GM23248 (cell line): ENCODE data around the gene KRTAP19-8. TPM values are rescaled to one million over a fixed set of nuclear protein-coding genes. Genes with fewer than 3 reads are reported as not detected.

Source experiments
- DNase-seq: peaks from one replicate; pipeline ENCODE4 v3.0.0-alpha.2; 2015
- H2AFZ ChIP-seq: fragments of 200-600 bp; sonication (generic); 2 replicates; pipeline ENCODE4 v1.6.1; 2016; ENCODE audit warnings: antibody characterized with exemption
- H3F3A ChIP-seq: fragments of 200-600 bp; sonication (generic); 2 replicates; pipeline ENCODE4 v1.6.1; 2016; ENCODE audit warnings: mild to moderate bottlenecking, antibody characterized with exemption, mixed run types; ENCODE audit not compliant: insufficient read depth
- H3K27ac ChIP-seq: fragments of 200-600 bp; sonication (generic); 2 replicates; pipeline ENCODE4 v1.5.1; 2016; ENCODE audit warnings: mild to moderate bottlenecking
- H3K27me3 ChIP-seq: fragments of 200-600 bp; sonication (generic); replicated peaks from 2 replicates; pipeline ENCODE4 v1.6.1; 2016; ENCODE audit warnings: mild to moderate bottlenecking; ENCODE audit not compliant: insufficient read depth
- H3K36me3 ChIP-seq: fragments of 200-600 bp; sonication (generic); 2 replicates; pipeline ENCODE4 v1.6.1; 2016; ENCODE audit warnings: low read depth, mild to moderate bottlenecking
- H3K4me1 ChIP-seq: fragments of 200-600 bp; sonication (generic); 2 replicates; pipeline ENCODE4 v1.6.1; 2016; ENCODE audit warnings: mild to moderate bottlenecking; ENCODE audit not compliant: insufficient read depth
- H3K4me2 ChIP-seq: fragments of 200-600 bp; sonication (generic); one replicate; pipeline ENCODE4 v1.6.1; 2016; ENCODE audit warnings: mild to moderate bottlenecking; ENCODE audit not compliant: unreplicated experiment
- H3K4me3 ChIP-seq: fragments of 200-600 bp; sonication (generic); 2 replicates; pipeline ENCODE4 v1.5.1; 2016; ENCODE audit warnings: mild to moderate bottlenecking
- H3K79me2 ChIP-seq: fragments of 200-600 bp; sonication (generic); 2 replicates; pipeline ENCODE4 v1.6.1; 2016; ENCODE audit warnings: mild to moderate bottlenecking; ENCODE audit not compliant: insufficient read depth
- H3K9ac ChIP-seq: fragments of 200-600 bp; sonication (generic); 2 replicates; pipeline ENCODE4 v1.6.1; 2016; ENCODE audit warnings: mild to moderate bottlenecking
- H3K9me2 ChIP-seq: fragments of 200-600 bp; sonication (generic); 2 replicates; pipeline ENCODE4 v1.6.1; 2016; ENCODE audit warnings: mixed run types, mild to moderate bottlenecking, moderate library complexity; ENCODE audit not compliant: insufficient read depth
- H3K9me3 ChIP-seq: fragments of 200-600 bp; sonication (generic); one replicate; pipeline ENCODE4 v1.6.1; 2017; ENCODE audit warnings: low read depth
- H4K20me1 ChIP-seq: fragments of 200-600 bp; sonication (generic); 2 replicates; pipeline ENCODE4 v1.6.0; 2016; ENCODE audit not compliant: insufficient read depth
- EZH2 ChIP-seq: fragments of 200-600 bp; sonication (generic); IDR thresholded peaks from 2 replicates; pipeline ENCODE4 v1.6.1; 2018; ENCODE audit warnings: antibody characterized with exemption, mild to moderate bottlenecking; ENCODE audit not compliant: insufficient read depth, poor library complexity, severe bottlenecking
- EZH2phosphoT487 ChIP-seq: fragments of 200-600 bp; sonication (generic); IDR thresholded peaks from 2 replicates; pipeline ENCODE4 v1.6.1; 2018; ENCODE audit warnings: antibody characterized with exemption, moderate library complexity, mild to moderate bottlenecking, low read depth; ENCODE audit not compliant: insufficient read depth
- WGBS, 2 experiments: methylation state at CpG; one replicate each; pipeline ENCODE4 v1.1.6; 2015 to 2017; ENCODE audit warnings: low lambda C conversion rate in 2 of 2, low coverage in 1 of 2; ENCODE audit errors: missing lambda C conversion rate in 2 of 2; 5-methylcytosine and 5-hydroxymethylcytosine counted together
- in situ Hi-C: fragments of 300-500 bp; cut with MboI; formaldehyde crosslinking; loops from 2 replicates; pipeline ENCODE4 v1.15.0; 2020
- polyA plus RNA-seq: library from polyadenylated mRNA; unstranded; fragments of >200 nt; fragmentation: Nextera tagmentation; extraction: Ambion mirVana; gene quantifications from 2 replicates; pipeline ENCODE4 v1.2.1, GENCODE V29; 2016
- total RNA-seq: library from RNA; depleted of rRNA; stranded (reverse); fragments of >200 nt; shearing (Covaris generic); gene quantifications from 2 replicates; pipeline ENCODE4 v1.2.3, GENCODE V29; 2014

Gene KRTAP19-8
- total and polyA plus RNA-seq, 2 experiments from 2014 or later = not detected

- WGBS, 2 experiments = 52 to 61% methylated on average over 4 of the region's 4 CpGs
Observed at GRCh38 chr21:31078216-31078615, 39.9 kb upstream of the KRTAP19-8 start.

GRCh38 chr21:31075848-31076247, 37.6 kb upstream of the KRTAP19-8 start:
- H4K20me1 ChIP-seq = no peaks in the 10 kb centered on the region
- in situ Hi-C loops = no loop called here
- H2AFZ ChIP-seq = no peak overlapping the region
- WGBS, 2 experiments = 45 to 49% methylated on average over 6 of the region's 6 CpGs
- no peaks in the 10 kb centered on the region for H3K27me3 ChIP-seq
- no peaks in the 10 kb centered on the region for H3K9me3 ChIP-seq
- no peak overlapping the region for H3K4me3 ChIP-seq
- TF ChIP-seq EZH2 (no peak), EZH2phosphoT487 (no peak)
- H3K27ac ChIP-seq = no peak overlapping the region
- no peak overlapping the region for H3K4me2 ChIP-seq
- H3K9me2 ChIP-seq = no peaks in the 10 kb centered on the region
- H3K9ac ChIP-seq = no peak overlapping the region
- DNase-seq = no peak
- no peaks in the 10 kb centered on the region for H3K79me2 ChIP-seq
- no peaks in the 10 kb centered on the region for H3K36me3 ChIP-seq
- no peaks in the 10 kb centered on the region for H3K4me1 ChIP-seq
- H3F3A ChIP-seq = no peaks in the 10 kb centered on the region

More at GRCh38 chr21:31078216-31078615, 39.9 kb upstream of the KRTAP19-8 start:
- no peak overlapping the region for H3K4me2 ChIP-seq
- H3K4me1 ChIP-seq = no peaks in the 10 kb centered on the region
- H3K9ac ChIP-seq = no peak overlapping the region
- H3K4me3 ChIP-seq = no peak overlapping the region
- H3K9me2 ChIP-seq = no peaks in the 10 kb centered on the region
- no peak overlapping the region for H3K27ac ChIP-seq
- no peak overlapping the region for H2AFZ ChIP-seq
- no peaks in the 10 kb centered on the region for H3K9me3 ChIP-seq
- in situ Hi-C loops = no loop called here
- no peaks in the 10 kb centered on the region for H3K36me3 ChIP-seq
- no peaks in the 10 kb centered on the region for H4K20me1 ChIP-seq
- TF ChIP-seq EZH2phosphoT487 (no peak), EZH2 (no peak)
- no peaks in the 10 kb centered on the region for H3F3A ChIP-seq
- H3K79me2 ChIP-seq = no peaks in the 10 kb centered on the region
- no peak for DNase-seq
- H3K27me3 ChIP-seq = no peaks in the 10 kb centered on the region

GRCh38 chr21:31072533-31072932, 34.3 kb upstream of the KRTAP19-8 start:
- 13 to 14% methylated on average over 4 of the region's 4 CpGs for WGBS, 2 experiments
- Histone ChIP-seq H3K4me3 (no peak overlapping the region), H3K4me1 (no peaks in the 10 kb centered on the region), H3F3A (no peaks in the 10 kb centered on the region), H3K9me3 (no peaks in the 10 kb centered on the region), H3K27ac (no peak overlapping the region), H3K79me2 (no peaks in the 10 kb centered on the region), H4K20me1 (no peaks in the 10 kb centered on the region), H3K9ac (no peak overlapping the region), H3K36me3 (no peaks in the 10 kb centered on the region), H3K9me2 (no peaks in the 10 kb centered on the region), H2AFZ (no peak overlapping the region), H3K4me2 (no peak overlapping the region), H3K27me3 (no peaks in the 10 kb centered on the region)
- in situ Hi-C loops = no loop called here
- TF ChIP-seq EZH2phosphoT487 (no peak), EZH2 (no peak)
- no peak for DNase-seq

- no peak overlapping the region for H3K27ac ChIP-seq
- no peaks in the 10 kb centered on the region for H3K36me3 ChIP-seq
- no peak overlapping the region for H3K4me2 ChIP-seq
- H3F3A ChIP-seq = no peaks in the 10 kb centered on the region
- H4K20me1 ChIP-seq = no peaks in the 10 kb centered on the region
- H3K9me2 ChIP-seq = no peaks in the 10 kb centered on the region
- WGBS, 2 experiments = 29 to 50% methylated on average over 3 of the region's 3 CpGs
- no peaks in the 10 kb centered on the region for H3K9me3 ChIP-seq
- DNase-seq = no peak
- in situ Hi-C loops = no loop called here
- TF ChIP-seq EZH2phosphoT487 = no peak
- TF ChIP-seq EZH2 = no peak
- H3K9ac ChIP-seq = no peak overlapping the region
- no peak overlapping the region for H3K4me3 ChIP-seq
- H3K79me2 ChIP-seq = no peaks in the 10 kb centered on the region
- no peaks in the 10 kb centered on the region for H3K4me1 ChIP-seq
- no peak overlapping the region for H2AFZ ChIP-seq
- no peaks in the 10 kb centered on the region for H3K27me3 ChIP-seq
Observed at GRCh38 chr21:31064803-31065202, 26.5 kb upstream of the KRTAP19-8 start.

- H2AFZ ChIP-seq = no peak overlapping the region
- H3F3A ChIP-seq = no peaks in the 10 kb centered on the region
- H3K9me2 ChIP-seq = no peaks in the 10 kb centered on the region
- no peaks in the 10 kb centered on the region for H4K20me1 ChIP-seq
- WGBS, 2 experiments = 23 to 28% methylated on average over 5 of the region's 5 CpGs
- no peak overlapping the region for H3K4me2 ChIP-seq
- H3K4me1 ChIP-seq = no peaks in the 10 kb centered on the region
- in situ Hi-C loops = no loop called here
- no peak for TF ChIP-seq EZH2
- no peaks in the 10 kb centered on the region for H3K79me2 ChIP-seq
- H3K9me3 ChIP-seq = no peaks in the 10 kb centered on the region
- no peak overlapping the region for H3K4me3 ChIP-seq
- H3K27ac ChIP-seq = no peak overlapping the region
- H3K36me3 ChIP-seq = no peaks in the 10 kb centered on the region
- H3K9ac ChIP-seq = no peak overlapping the region
- no peak for DNase-seq
- no peaks in the 10 kb centered on the region for H3K27me3 ChIP-seq
Observed at GRCh38 chr21:31052489-31053142, 14.3 kb upstream of the KRTAP19-8 start.
